Effector CD4-positive, alpha-beta T cell (primary cell): ENCODE measurements around the gene PRRT1B.

Experiments
- DNase-seq: peaks from one replicate; pipeline ENCODE4 v3.0.0-alpha.2; 2020

The PRRT1B gene

GRCh38 chr9:131601683-131602181, 56.4 kb downstream of the PRRT1B start:
- no peak for DNase-seq

- DNase-seq = no peak
Observed at GRCh38 chr9:131603199-131603598, 57.9 kb downstream of the PRRT1B start.

- no peak for DNase-seq
Observed at GRCh38 chr9:131603711-131604439, 58.6 kb downstream of the PRRT1B start.

GRCh38 chr9:131605770-131606590, 60.7 kb downstream of the PRRT1B start:
- DNase-seq = no peak

GRCh38 chr9:131606896-131607567, 61.7 kb downstream of the PRRT1B start:
- DNase-seq = no peak

- DNase-seq = no peak
Observed at GRCh38 chr9:131607591-131607990, 62.3 kb downstream of the PRRT1B start.

- DNase-seq = no peak
Observed at GRCh38 chr9:131608493-131609037, 63.2 kb downstream of the PRRT1B start.
